K562 (cell line): ENCODE measurements around the gene EPYC. TPM values are rescaled to one million over a fixed set of nuclear protein-coding genes. Genes with fewer than 3 reads are reported as not detected.
A peak's percentile ranks its signal among the peaks of the same experiment; 100 is the strongest.

ENCODE experiments used
- ATAC-seq: fragments of 200-7000 bp; cut with Tn5 transposase; 3 replicates; pipeline ENCODE4 v1.9.1; 2020; ENCODE audit warnings: moderate library complexity
- BruUV-seq: library from RNA; stranded (reverse); fragments of 400-500 nt; replicated peaks from 2 replicates; lab custom pipeline; 2021; lab: Mats Ljungman, UMichigan
- CTCF ChIA-PET: fragments of 300-600 bp; formaldehyde crosslinking; extraction: SDS; loops from one replicate; lab custom pipeline; 2021; ENCODE audit warnings: low intra/inter-chr PET ratio; lab: Yijun Ruan, JAX
- POLR2A ChIA-PET: fragments of 300-600, 350-650 bp; sonication (Branson Sonifier 250); formaldehyde crosslinking; extraction: SDS; loops from one replicate; lab custom pipeline; 2021; ENCODE audit warnings: antibody characterized with exemption, inconsistent platforms; lab: Yijun Ruan, JAX
- DNase-seq, 4 experiments: peaks; one replicate each; pipeline versions ENCODE4 v3.0.0 to v3.0.0-alpha.2; 2011 to 2018; ENCODE audit warnings: low spot score in 3 of 4, mixed read lengths in 3 of 4; ENCODE audit errors: extremely low read depth in 1 of 4
- FAIRE-seq: peaks from 2 replicates; lab custom pipeline; 2011; peaks lifted over from hg19 to GRCh38; lab: Jason Lieb, UNC
- H2AFZ ChIP-seq: 2 replicates; pipeline ENCODE4 v1.6.0; 2011; ENCODE audit warnings: low read depth, low read length, control low read depth, inconsistent platforms
- H3K27ac ChIP-seq: fragments of 200-600 bp; 3 replicates; pipeline ENCODE4 v1.8.0; 2011; ENCODE audit warnings: low read depth, mild to moderate bottlenecking, control low read depth, inconsistent platforms, low read length, moderate library complexity, mixed read lengths; ENCODE audit errors: extremely low read depth
- H3K27me3 ChIP-seq, 2 experiments: fragments of 300-600 bp in 1 of 2; 2 replicates in 1 of 2; 3 replicates in 1 of 2; pipeline versions ENCODE4 v1.6.0 to v1.8.0; 2011; ENCODE audit warnings: inconsistent platforms in 2 of 2, low read length in 2 of 2, mild to moderate bottlenecking in 1 of 2, mixed read lengths in 1 of 2, moderate library complexity in 1 of 2; ENCODE audit not compliant: control insufficient read depth in 2 of 2, insufficient read depth in 2 of 2
- H3K36me3 ChIP-seq: fragments of 300-600 bp; 3 replicates; pipeline ENCODE4 v1.8.0; 2011; ENCODE audit warnings: mild to moderate bottlenecking, low read length, inconsistent platforms; ENCODE audit not compliant: control insufficient read depth, insufficient read depth
- H3K4me1 ChIP-seq, 2 experiments: fragments of 200-600 bp in 1 of 2; replicated peaks in 1 of 2; 2 replicates in 1 of 2; 3 replicates in 1 of 2; pipeline versions ENCODE4 v1.5.1 to v1.8.0; 2011; ENCODE audit warnings: inconsistent platforms in 2 of 2, low read length in 2 of 2, mild to moderate bottlenecking in 1 of 2, mixed read lengths in 1 of 2, moderate library complexity in 1 of 2; ENCODE audit not compliant: control insufficient read depth in 2 of 2, insufficient read depth in 2 of 2
- H3K4me2 ChIP-seq: 2 replicates; pipeline ENCODE4 v1.6.1; 2011; ENCODE audit warnings: low read length, control low read depth, inconsistent platforms, mixed read lengths; ENCODE audit not compliant: insufficient read depth
- H3K4me3 ChIP-seq: fragments of 200-600 bp; sonication (generic), shearing (Covaris generic); 2 replicates; pipeline ENCODE4 v1.5.1; 2016; ENCODE audit warnings: control low read depth, inconsistent platforms
- H3K79me2 ChIP-seq: fragments of 200-600 bp; 3 replicates; pipeline ENCODE4 v1.8.0; 2011; ENCODE audit warnings: low read length, inconsistent platforms; ENCODE audit not compliant: control insufficient read depth, insufficient read depth
- H3K9ac ChIP-seq, 2 experiments: 2 replicates each; pipeline versions ENCODE4 v1.6.0 to v1.6.1; 2011; ENCODE audit warnings: low read depth in 2 of 2, low read length in 2 of 2, control low read depth in 1 of 2, inconsistent platforms in 1 of 2, mild to moderate bottlenecking in 1 of 2, mixed read lengths in 1 of 2; ENCODE audit not compliant: insufficient read depth in 1 of 2
- H3K9me1 ChIP-seq: one replicate; pipeline ENCODE4 v1.6.0; 2011; ENCODE audit warnings: inconsistent platforms, mild to moderate bottlenecking, low read length, moderate library complexity; ENCODE audit not compliant: control insufficient read depth, insufficient read depth
- H3K9me3 ChIP-seq: replicated peaks from 2 replicates; pipeline ENCODE4 v1.5.1; 2011; ENCODE audit warnings: low read depth, low read length, inconsistent platforms; ENCODE audit not compliant: control insufficient read depth, insufficient read depth
- H4K20me1 ChIP-seq: replicated peaks from 2 replicates; pipeline ENCODE4 v1.6.1; 2011; ENCODE audit warnings: low read length, inconsistent platforms, mixed read lengths; ENCODE audit not compliant: control insufficient read depth, insufficient read depth
- CCAR2 ChIP-seq: fragments of 200-400 bp; formaldehyde crosslinking; IDR thresholded peaks from 2 replicates; pipeline ENCODE4 v1.6.1; 2017; ENCODE audit warnings: mild to moderate bottlenecking, low read depth, low read length
- CTCF ChIP-seq, 3 experiments: IDR thresholded peaks in 2 of 3; conservative IDR thresholded peaks in 1 of 3; 2 replicates each; pipeline ENCODE4 v1.5.1; 2011 to 2012; ENCODE audit warnings: low read length in 3 of 3, mild to moderate bottlenecking in 3 of 3, control low read depth in 2 of 3, improper control_type of control experiment in 1 of 3, inconsistent platforms in 1 of 3, low read depth in 1 of 3, mixed read lengths in 1 of 3, moderate library complexity in 1 of 3; ENCODE audit not compliant: insufficient read depth in 2 of 3
- DACH1 ChIP-seq: fragments of 450-650 bp; IDR thresholded peaks from 2 replicates; pipeline ENCODE4 v1.6.1; 2018; ENCODE audit not compliant: partially characterized antibody
- DEAF1 ChIP-seq: fragments of 450-650 bp; formaldehyde crosslinking; IDR thresholded peaks from 2 replicates; pipeline ENCODE4 v1.4.0; 2020; ENCODE audit warnings: mild to moderate bottlenecking, moderate library complexity
- ETS1 ChIP-seq: conservative IDR thresholded peaks from 2 replicates; pipeline ENCODE4 v1.6.1; 2011; ENCODE audit warnings: low read depth, mild to moderate bottlenecking, low read length; ENCODE audit not compliant: control insufficient read depth
- ILF3 ChIP-seq: fragments of 450-650 bp; IDR thresholded peaks from 2 replicates; pipeline ENCODE4 v1.6.1; 2018; ENCODE audit warnings: antibody characterized with exemption, mild to moderate bottlenecking, moderate library complexity, borderline replicate concordance
- MEF2D ChIP-seq: conservative IDR thresholded peaks from 2 replicates; pipeline ENCODE4 v1.6.1; 2016; ENCODE audit warnings: low read depth, missing genetic modification characterization, missing compliant biosample characterization
- PRPF4 ChIP-seq: fragments of 200-400 bp; formaldehyde crosslinking; IDR thresholded peaks from one replicate; pipeline ENCODE4 v1.6.1; 2017; ENCODE audit warnings: low read length, low read depth, mild to moderate bottlenecking; ENCODE audit not compliant: insufficient read depth, poor library complexity, severe bottlenecking
- RAD21 ChIP-seq, 2 experiments: fragments of 250-450 bp in 1 of 2; fragments of 450-650 bp in 1 of 2; sonication (Bioruptor Pico) in 1 of 2; formaldehyde crosslinking in 1 of 2; IDR thresholded peaks in 1 of 2; conservative IDR thresholded peaks in 1 of 2; 2 replicates each; pipeline versions ENCODE4 v1.4.0 to v1.8.0; 2020 to 2022; ENCODE audit warnings: mild to moderate bottlenecking in 2 of 2, moderate library complexity in 1 of 2
- SMC3 ChIP-seq: conservative IDR thresholded peaks from 2 replicates; pipeline ENCODE4 v1.6.1; 2011; ENCODE audit warnings: low read depth, low read length, improper control_type of control experiment; ENCODE audit not compliant: insufficient read depth
- SOX6 ChIP-seq: fragments of 450-650 bp; IDR thresholded peaks from 2 replicates; pipeline ENCODE4 v1.6.1; 2014; ENCODE audit warnings: mild to moderate bottlenecking
- ZNF408 ChIP-seq: fragments of 250-450 bp; sonication (Bioruptor Pico); IDR thresholded peaks from 2 replicates; pipeline ENCODE4 v1.4.0; 2020; ENCODE audit warnings: low read depth, mild to moderate bottlenecking, moderate library complexity
- ZNF507 ChIP-seq: conservative IDR thresholded peaks from 2 replicates; pipeline ENCODE4 v1.6.1; 2017; ENCODE audit warnings: missing genetic modification characterization, missing compliant biosample characterization
- WGBS: fragments of 100-300 bp; shearing (Covaris generic); methylation state at CpG from one replicate; pipeline ENCODE4 v1.1.6; 2016; ENCODE audit warnings: low coverage, mixed read lengths; ENCODE audit not compliant: insufficient coverage; ENCODE audit errors: missing lambda C conversion rate; 5-methylcytosine and 5-hydroxymethylcytosine counted together
- in situ Hi-C: fragments of 300-500 bp; cut with MboI; formaldehyde crosslinking; loops from 4 replicates; pipeline ENCODE4 v1.15.0; 2018; ENCODE audit warnings: inconsistent platforms, mixed read lengths
- intact Hi-C: fragments of 100-400 bp; cut with micrococcal nuclease; formaldehyde crosslinking; loops from 2 replicates; pipeline ENCODE4 v1.14.2; 2022
- polyA plus RNA-seq, 8 experiments: library from polyadenylated mRNA; depleted of rRNA in 4 of 8; stranded (reverse) in 5 of 8; unstranded in 3 of 8; fragments of >200 nt; fragmentation: Nextera tagmentation in 2 of 8; fragmentation: Illumina TruSeq in 1 of 8; extraction: Ambion mirVana in 2 of 8; extraction: Trizol in 1 of 8; gene quantifications; 2 replicates each; pipeline versions ENCODE4 v1.2.1 to v1.2.3, GENCODE V29; 2011 to 2014; ENCODE audit warnings: inconsistent platforms in 1 of 8, missing spikeins in 1 of 8
- total RNA-seq, 7 experiments: library from RNA; depleted of rRNA in 6 of 7; stranded (reverse); fragments of >200 nt in 6 of 7; fragmentation: Illumina TruSeq in 2 of 7; extraction: Trizol in 2 of 7; gene quantifications; 2 replicates each; pipeline versions ENCODE4 v1.2.1 to v1.2.3, GENCODE V29; 2011 to 2021; ENCODE audit warnings: low replicate concordance in 1 of 7

The EPYC gene
- total and polyA plus RNA-seq, 9 of the 15 experiments (the other 6 are each of a cell fraction or from before 2014, with no cell fraction given), result not detected

- ATAC-seq, result peak; percentile 82
Observed at GRCh38 chr12:90959538-90960139, 45.1 kb downstream of the EPYC start.

More at GRCh38 chr12:90959538-90960139, 45.1 kb downstream of the EPYC start:
- peak; percentile 87 for FAIRE-seq
- Histone ChIP-seq H3K79me2 (no peaks in the 10 kb centered on the region), H3K4me2 (no peak overlapping the region), H3K4me1 (peaks cover 0 to 3% of the 10 kb centered on the region in 2 experiments; a peak in 1 of 5 replicates), H3K4me3 (no peak overlapping the region), H3K27ac (no peak overlapping the region), H3K36me3 (no peaks in the 10 kb centered on the region), H3K9ac (no peak overlapping the region), H2AFZ (no peak overlapping the region), H3K9me3 (no peaks in the 10 kb centered on the region), H3K27me3 (no peaks in the 10 kb centered on the region), H3K9me1 (no peaks in the 10 kb centered on the region), H4K20me1 (no peaks in the 10 kb centered on the region)
- intact Hi-C loops, result loop anchor here (5.0 kb wide), 3 partner anchors 368 to 1417 kb away; no protein-coding TSS in a partner anchor
- ChIA-PET POLR2A (no interaction called here), CTCF (interaction anchor here (1.1 kb wide), 2 partner anchors 14 to 150 kb away, joined by 3 read pairs; no protein-coding TSS in a partner anchor)
- TF ChIP-seq CCAR2 (no peak), SMC3 (0 out of 2 replicates have a peak, but pooled peaks have one; percentile 40), ETS1 (no peak), SOX6 (no peak), CTCF (IDR thresholded peaks at IDR 0.05 in 2 of 3, conservative IDR thresholded peaks at IDR 0.05 in 1 of 3; ENCODE audit: insufficient read depth in 2 of 3, low read depth in 1 of 3, low read length in 3 of 3) (peak; percentile 62 to 67 (median 66)), ILF3 (no peak), ZNF408 (no peak), MEF2D (tag) (no peak), RAD21 (CRISPR knock-in tag; conservative IDR thresholded peaks at IDR 0.05 in 1 of 2, IDR thresholded peaks at IDR 0.05 in 1 of 2) (peak; percentile 43 to 66; a peak in 3 of 4 replicates), DEAF1 (peak; percentile 24; the same call in 1 of the 2 replicates), PRPF4 (no peak), DACH1 (no peak), ZNF507 (tag) (no peak)
- BruUV-seq, result no TSS peak
- 1% methylated on average over 4 of the region's 4 CpGs for WGBS
- in situ Hi-C loops, result loop anchor here (25.0 kb wide), 2 partner anchors 1678 to 1947 kb away; no protein-coding TSS in a partner anchor
- peak; percentile 13 to 50 (median 28) for DNase-seq
